ENCODE measurements around the gene DIAPH1.

DNA sequence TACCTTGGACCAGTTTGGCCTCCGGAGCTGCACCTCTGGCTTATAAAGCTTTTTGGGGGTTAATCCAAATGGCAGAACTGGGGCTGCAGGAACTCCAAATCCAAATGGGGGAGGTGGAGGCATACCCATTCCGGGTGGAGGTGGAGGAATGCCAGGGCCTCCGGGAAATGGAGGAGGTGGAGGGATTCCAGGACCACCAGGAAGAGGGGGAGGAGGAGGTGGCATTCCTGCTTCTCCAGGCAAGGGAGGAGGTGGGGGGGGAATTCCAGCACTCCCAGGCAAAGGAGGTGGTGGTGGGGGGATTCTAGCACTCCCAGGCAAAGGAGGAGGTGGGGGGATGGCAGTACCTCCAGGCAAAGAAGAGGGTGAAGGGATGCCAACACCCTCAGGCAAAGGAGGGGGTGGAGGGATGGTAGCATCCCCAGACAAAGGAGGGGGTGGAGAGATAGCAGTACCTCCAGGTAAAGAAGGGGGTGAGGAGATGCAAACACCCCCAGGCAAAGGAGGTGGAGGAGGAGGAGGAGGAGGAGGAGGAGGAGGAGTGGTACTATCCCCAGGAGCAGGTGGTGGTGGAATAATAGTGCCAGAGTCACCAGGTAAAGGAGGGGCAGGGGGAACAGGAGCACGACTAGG lies 45.2 kb downstream of the DIAPH1 start:
- TF ChIP-seq, protein P1, sequence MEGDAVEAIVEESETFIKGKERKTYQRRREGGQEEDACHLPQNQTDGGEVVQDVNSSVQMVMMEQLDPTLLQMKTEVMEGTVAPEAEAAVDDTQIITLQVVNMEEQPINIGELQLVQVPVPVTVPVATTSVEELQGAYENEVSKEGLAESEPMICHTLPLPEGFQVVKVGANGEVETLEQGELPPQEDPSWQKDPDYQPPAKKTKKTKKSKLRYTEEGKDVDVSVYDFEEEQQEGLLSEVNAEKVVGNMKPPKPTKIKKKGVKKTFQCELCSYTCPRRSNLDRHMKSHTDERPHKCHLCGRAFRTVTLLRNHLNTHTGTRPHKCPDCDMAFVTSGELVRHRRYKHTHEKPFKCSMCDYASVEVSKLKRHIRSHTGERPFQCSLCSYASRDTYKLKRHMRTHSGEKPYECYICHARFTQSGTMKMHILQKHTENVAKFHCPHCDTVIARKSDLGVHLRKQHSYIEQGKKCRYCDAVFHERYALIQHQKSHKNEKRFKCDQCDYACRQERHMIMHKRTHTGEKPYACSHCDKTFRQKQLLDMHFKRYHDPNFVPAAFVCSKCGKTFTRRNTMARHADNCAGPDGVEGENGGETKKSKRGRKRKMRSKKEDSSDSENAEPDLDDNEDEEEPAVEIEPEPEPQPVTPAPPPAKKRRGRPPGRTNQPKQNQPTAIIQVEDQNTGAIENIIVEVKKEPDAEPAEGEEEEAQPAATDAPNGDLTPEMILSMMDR (IDR thresholded peaks at IDR 0.05) = no peak
- TF ChIP-seq POLR2A (IDR thresholded peaks at IDR 0.05) = no peak
